NCI-H1092 (cell line): Measurements from ENCODE around the gene SPATA33.
A peak's percentile ranks its signal among the peaks of the same experiment; 100 is the strongest.
"Not testable (repeated sequence)": the region's sequence is repeated elsewhere in the genome, so short reads cannot be mapped to it uniquely, and the experiment has no call there.

ENCODE experiments used
- DNase-seq: peaks from one replicate; lab custom pipeline; 2025; lab: John Stamatoyannopoulos, UW

Gene SPATA33

DNA sequence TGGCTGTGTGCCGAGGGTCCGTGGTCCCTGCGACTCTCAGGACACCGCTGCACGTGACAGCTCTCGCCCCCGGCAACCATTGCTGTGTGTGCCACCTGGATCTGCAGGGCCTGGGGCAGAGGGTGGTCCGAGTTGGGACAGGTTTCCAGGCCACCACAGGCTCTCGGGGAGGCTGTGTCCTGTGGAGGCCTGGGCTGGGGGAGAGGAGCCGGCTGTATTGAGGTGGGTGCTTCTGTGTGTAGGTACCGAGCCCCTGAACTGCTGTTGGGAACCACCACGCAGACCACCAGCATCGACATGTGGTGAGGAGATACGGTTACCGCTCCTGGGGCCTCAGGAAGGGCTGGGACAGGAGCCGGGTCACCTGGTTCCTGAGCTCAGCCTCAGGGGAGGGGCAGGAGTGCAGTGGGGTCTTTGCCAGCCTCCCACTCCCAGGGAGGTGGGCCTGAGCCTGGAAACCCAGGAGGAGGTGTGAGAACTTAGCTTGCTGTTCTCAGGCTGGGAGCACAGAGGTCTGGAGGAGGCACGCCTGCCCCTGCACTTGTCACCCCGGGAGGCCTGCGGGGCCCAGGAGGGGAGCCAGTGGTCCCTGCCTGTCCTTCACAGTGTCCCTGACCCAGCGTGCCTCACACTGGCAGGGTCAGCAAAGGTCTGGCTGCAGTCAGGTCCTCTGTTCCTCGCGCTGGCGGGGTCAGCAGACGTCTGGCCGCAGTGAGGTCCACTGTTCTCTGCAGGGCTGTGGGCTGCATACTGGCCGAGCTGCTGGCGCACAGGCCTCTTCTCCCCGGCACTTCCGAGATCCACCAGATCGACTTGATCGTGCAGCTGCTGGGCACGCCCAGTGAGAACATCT, 36.5 kb downstream of the SPATA33 start:
- no peak for DNase-seq

DNA sequence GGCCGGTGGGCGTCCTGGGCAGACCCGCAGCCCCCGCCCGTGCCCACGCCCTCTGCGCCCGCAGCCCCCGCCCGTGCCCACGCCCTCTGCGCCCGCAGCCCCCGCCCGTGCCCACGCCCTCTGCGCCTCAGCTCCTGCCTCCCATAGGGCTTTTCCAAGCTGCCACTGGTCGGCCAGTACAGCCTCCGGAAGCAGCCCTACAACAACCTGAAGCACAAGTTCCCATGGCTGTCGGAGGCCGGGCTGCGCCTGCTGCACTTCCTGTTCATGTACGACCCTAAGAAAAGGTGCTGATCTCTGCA, 37.1 kb downstream of the SPATA33 start:
- not testable (repeated sequence) for DNase-seq

DNA sequence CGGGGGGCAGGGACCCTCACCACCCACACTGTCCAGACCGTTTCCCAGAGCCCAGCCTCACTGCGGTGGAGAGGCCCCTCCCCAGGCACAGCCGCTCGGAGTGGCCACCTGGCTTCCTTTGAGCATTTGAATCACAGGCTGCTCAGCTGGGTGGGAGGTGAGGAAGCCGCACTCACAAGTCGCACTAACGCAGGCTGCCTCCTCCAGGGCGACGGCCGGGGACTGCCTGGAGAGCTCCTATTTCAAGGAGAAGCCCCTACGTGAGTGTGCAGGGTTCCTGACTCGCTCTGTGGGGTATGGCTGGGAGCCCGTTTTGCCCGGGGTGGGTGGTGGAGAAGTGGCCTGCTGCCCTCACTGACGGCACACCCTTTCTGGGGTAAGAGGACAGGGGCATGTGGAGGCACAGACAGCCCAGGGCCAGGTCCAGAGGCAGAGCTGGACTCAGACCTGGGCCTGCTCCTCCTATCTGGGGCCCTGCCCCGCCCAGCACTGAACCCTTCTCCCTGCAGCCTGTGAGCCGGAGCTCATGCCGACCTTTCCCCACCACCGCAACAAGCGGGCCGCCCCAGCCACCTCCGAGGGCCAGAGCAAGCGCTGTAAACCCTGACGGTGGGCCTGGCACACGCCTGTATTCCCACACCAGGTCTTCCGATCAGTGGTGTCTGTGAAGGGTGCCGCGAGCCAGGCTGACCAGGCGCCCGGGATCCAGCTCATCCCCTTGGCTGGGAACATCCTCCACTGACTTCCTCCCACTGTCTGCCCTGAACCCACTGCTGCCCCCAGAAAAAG, 37.6 kb downstream of the SPATA33 start:
- DNase-seq, result no peak

DNA sequence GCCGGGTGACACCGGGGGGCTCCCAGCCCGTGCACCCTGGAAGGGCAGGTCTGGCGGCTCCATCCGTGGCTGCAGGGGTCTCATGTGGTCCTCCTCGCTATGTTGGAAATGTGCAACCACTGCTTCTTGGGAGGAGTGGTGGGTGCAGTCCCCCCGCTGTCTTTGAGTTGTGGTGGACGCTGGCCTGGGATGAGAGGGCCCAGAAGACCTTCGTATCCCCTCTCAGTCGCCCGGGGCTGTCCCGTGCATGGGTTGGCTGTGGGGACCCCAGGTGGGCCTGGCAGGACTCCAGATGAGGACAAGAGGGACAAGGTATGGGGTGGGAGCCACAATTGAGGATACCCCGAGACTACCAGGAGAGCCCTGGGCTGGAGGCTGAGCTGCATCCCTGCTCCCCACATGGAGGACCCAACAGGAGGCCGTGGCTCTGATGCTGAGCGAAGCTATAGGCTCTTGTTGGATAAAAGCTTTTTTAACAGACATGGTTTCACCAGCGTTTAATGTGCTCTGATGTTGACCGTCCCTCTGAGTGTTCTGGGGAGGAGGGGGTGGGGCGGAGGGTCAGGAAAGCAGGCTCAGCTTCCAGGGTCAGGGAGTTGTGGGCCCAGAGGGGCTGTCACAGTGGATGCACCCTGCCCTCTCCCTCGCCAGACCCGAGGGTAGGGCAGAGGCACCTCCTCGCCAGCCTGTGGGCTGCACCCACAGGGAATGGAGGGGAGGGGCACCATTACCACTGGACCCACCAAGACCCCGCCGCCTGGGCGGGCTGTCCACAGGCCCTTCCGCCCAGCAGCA, 38.4 kb downstream of the SPATA33 start:
- DNase-seq, result no peak

- DNase-seq, result no peak
Observed at GRCh38 chr16:89696670-89697128, 39.1 kb downstream of the SPATA33 start.

GRCh38 chr16:89697161-89697615, 39.6 kb downstream of the SPATA33 start:
- peak; percentile 79 for DNase-seq

- no peak for DNase-seq
Observed at GRCh38 chr16:89697616-89698331, 40.1 kb downstream of the SPATA33 start.

GRCh38 chr16:89698717-89699116, 41.1 kb downstream of the SPATA33 start:
- not testable (repeated sequence) for DNase-seq

- not testable (repeated sequence) for DNase-seq
Observed at GRCh38 chr16:89699629-89700099, 42.0 kb downstream of the SPATA33 start.

DNA sequence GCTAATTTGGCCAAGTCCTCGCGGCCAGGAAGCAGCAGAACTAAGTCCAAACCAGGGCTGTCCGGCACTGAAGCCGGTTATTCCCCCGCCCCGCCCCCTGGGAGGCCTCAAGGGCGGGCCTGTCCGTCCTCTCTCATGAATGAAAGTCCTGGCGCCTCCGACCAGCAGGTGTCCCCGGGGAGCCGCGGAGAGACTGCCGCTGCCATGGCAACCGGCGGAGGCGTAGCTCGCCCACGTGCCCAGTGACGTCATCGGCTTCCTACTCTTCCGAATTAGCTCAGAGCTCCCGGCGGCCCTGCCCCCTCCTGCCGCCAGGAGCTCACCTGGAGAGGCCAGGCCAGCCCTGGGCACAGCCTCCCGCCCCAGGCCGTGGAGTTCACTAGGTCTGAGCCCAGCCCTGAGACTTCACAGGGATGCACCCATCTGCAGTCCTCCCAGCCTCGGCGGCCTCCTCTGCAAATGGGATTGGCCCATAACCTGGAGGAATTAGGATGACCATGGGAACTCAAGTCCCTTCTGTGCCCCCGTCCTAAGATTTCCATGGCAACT, 42.5 kb downstream of the SPATA33 start:
- peak; percentile 98 for DNase-seq

DNA sequence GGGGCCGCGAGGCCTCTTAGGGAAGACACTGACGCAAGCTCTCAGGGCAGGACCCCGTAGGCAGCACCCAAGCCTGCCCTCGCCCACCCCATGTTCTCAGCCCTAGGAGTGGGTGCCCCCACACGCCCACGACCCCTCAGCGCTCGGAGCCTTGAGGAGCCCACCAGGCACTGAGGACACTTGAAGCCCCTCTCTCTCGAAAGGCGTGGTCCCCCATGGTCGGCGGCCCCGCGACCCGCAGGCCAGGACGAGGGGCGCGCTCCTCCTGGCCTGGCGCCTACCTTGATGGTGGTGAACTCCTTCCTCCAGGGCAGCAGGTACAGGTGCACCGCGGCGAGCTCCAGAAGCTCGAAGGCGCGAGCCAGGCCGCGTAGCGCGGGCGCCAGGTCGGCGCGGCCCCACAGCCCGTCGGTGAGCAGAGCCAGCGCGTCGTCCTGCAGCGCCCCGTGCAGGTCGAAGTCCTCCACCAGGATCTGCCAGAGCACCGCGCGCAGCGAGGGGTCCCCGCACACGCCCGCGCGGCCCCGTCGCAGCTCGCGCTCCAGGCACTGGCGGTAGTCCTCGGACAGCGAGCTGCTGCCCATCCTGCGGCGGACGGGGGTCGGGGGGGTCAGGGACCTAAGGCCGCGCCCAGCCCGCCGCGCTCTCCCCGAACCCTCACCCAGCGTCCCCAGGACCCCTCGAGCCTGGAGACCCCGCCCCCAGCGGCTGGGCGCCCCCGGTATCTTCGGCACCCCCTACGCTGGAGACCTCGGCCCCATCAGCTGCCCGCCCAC, 43.2 kb downstream of the SPATA33 start:
- peak; percentile 32 for DNase-seq

GRCh38 chr16:89701425-89702406, 44.1 kb downstream of the SPATA33 start, which contains the start of gene SPATA2L:
Gene SPATA2L (minus strand): TSS chr16:89701705. CDS start chr16:89701232, 473 bp downstream.
- DNase-seq, result peak; percentile 93

DNA sequence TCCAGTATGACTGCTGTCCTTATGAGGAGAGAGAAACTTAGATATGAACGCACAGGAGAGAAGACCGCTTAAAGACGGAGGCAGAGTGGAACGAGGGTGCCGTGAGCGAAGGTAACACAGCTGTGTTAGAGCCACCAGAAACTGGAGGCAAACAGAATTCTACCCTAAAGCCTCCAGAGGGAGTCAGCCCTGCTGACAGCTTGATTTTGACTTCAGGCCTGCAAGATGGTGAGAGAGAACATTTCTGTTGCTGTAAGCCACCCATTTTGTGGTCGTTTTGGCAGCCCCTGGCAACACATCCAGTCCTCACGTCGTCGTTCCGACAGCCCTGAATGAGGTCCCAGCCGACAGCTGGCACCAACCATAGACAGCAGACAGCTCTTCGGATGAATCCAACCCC, 46.6 kb downstream of the SPATA33 start:
- no peak for DNase-seq

DNA sequence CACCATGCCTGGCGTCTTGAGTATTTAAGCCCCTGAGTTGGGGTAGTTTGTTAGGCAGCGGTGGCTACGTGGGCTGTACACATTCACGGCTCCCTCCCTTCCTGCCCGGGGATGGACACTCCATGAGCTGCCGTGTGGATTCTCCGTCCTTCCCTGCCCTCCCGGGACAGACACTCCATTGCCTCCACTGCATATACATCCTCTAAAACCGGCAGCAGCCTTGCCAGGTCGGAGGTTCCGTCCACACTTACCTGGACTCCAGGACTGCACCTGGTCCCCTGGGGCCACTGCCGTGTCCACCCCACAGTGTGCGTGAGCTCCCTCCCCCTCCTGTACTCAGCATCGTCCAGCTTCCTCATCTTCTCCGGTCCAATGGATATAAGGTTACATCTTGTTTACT, 47.4 kb downstream of the SPATA33 start:
- no peak for DNase-seq

DNA sequence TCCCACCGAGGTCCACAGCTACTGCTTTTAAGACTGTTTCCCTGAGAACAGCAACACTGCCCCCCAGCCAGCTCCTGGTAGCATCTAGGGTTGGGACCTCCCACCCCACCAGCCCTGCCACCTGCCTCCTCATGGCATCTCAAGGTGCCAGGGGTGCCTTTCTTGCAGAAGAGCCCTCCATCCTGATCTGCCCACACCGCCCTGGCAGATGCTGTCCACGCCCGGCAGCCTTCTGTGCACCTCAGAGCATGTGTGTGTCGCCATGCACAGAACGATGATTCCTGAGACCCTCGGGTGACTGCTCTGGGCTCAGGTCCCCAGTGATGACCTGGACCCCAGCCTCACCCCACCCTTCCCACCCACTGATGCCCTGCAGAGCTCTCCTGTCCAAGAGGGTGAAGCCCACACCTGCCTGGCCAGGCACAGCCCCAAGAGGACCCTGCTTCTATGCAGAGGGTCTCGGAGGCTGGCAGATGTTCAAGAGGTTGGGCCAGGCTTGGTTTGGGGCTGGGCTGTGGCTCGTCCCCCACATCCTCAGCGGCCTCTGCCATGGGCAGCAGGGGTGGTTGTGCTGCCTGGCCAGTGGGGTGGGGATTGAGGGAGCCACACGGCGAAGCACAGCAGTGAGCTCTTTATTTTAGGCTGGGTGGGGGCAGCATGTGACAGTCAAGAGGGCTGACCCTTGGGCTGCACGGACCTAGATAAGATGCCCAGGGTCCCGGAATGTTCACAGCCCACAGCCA, 49.1 kb downstream of the SPATA33 start:
- DNase-seq, result no peak

DNA sequence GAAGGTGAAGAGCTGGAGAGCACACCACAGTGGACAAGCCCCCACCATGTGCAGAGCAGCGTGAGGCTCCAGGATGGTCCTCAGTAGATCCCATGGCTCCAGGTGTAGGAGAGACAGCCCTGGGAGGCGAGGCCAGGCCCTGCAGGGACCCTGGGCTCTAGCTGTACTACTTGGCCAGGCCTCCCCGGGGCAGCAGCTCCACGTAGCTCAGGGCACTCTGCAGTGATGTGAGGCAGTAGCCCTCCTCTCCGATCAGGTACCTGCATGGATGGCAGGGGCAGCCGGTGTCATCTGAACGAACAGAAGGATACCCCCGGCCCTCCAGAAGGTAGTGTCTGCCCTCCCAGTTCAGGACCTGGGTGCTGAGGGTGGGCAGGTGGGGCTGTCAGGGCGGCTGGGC, 50.1 kb downstream of the SPATA33 start:
- no peak for DNase-seq

GRCh38 chr16:89708481-89708931, 50.9 kb downstream of the SPATA33 start:
- DNase-seq, result no peak

DNA sequence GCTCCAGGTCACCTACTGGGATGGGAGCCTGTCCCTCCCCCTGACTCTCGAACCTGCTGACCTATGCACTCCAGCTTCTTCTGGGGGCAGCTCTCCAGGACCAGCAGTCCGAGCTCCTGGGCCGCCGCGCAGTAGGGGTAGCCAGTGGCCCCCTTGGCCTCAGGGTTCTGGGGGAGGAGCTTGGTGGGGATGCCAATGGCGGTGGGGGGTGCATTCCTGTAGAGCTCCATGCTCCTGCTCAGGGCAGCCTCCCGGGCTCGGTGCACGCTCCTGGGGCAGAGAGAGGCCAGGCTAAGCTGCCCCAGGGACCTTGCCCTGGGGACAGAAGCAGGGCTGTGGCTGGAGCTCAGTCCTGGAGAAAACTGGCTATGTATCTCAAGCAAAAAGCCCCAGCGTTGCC, 51.5 kb downstream of the SPATA33 start:
- DNase-seq, result no peak
